SHP77 (cell line): ENCODE results near the gene UBE2J2.

Source experiments
- DNase-seq, 2 experiments: peaks; one replicate each; lab custom pipeline; 2025; lab: John Stamatoyannopoulos, UW

Gene UBE2J2

DNA sequence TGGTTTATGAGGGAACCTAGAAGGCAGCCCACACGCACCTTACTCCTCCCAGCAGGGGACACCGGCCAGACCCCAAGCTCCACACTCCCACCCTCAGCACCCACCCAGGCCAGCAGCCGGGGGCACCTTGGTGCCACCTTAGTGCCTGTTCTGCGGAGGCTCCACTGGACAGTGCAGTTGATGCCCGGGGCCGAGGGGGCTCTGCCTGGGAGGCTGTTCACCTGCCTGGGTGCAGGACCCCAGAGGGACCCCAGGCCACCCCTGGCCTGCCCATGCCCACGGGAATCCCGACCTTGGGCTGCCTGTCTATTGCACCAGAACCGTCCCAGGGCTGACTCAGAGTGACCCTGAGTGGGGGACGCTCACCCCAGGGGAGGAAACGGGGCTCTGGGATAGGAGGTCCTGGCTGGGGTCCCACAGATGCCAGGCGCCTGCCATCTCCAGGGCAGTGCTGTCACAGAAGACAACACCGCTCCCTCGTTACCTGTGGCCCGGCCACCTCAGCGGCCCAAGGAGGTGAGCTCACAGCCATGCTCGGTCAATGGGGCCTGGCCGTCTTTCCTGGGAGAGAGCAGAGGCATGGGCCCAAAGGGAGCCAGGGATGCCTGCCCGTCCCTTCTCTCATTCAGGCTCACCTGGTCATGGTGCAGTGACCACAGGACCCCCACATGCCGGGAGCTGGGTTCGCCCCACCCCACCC is 7.3 kb upstream of the UBE2J2 start:
- no peak for DNase-seq

- DNase-seq = no peak
Observed at GRCh38 chr1:1279028-1279427, 5.4 kb upstream of the UBE2J2 start.

DNA sequence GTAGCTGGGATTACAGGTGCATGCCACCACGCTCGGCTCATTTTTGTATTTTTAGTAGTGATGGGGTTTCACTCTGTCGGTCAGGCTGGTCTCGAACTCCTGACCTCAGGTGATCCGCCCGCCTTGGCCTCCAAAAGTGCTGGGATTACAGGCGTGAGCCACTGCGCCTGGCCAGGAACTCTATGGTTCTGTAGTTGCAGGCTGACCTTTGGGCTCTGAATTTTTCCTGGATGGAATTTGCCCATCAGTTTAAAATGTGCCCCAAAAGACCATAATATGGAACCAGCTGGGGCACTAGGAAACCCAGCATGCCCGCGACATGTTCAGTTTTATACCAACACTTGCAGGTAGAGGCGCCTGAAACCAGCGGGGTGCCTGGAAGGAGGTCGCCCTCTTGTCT is 5.0 kb upstream of the UBE2J2 start:
- DNase-seq = no peak

DNA sequence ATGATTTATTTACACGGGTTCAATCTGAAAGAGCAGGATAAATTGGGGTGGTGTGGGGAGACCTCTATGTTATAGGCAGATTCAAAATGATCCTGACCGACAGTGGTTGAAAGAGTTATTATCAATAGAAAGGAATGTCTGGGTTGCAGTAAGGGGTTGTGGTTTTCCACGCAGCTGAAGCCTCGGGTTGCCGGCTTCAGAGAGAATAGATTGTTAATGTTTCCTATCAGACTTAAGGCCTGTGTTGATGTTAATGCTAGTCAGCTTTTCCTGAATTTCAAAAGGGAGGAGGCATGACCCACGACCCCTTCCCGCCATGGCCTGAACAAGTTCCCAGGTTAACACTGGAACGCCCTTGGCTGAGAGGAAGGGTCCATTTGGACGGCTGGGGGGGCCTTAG is 2.2 kb upstream of the UBE2J2 start:
- DNase-seq = no peak

GRCh38 chr1:1274931-1275431 is 1.3 kb upstream of the UBE2J2 start:
- DNase-seq = no peak

DNA sequence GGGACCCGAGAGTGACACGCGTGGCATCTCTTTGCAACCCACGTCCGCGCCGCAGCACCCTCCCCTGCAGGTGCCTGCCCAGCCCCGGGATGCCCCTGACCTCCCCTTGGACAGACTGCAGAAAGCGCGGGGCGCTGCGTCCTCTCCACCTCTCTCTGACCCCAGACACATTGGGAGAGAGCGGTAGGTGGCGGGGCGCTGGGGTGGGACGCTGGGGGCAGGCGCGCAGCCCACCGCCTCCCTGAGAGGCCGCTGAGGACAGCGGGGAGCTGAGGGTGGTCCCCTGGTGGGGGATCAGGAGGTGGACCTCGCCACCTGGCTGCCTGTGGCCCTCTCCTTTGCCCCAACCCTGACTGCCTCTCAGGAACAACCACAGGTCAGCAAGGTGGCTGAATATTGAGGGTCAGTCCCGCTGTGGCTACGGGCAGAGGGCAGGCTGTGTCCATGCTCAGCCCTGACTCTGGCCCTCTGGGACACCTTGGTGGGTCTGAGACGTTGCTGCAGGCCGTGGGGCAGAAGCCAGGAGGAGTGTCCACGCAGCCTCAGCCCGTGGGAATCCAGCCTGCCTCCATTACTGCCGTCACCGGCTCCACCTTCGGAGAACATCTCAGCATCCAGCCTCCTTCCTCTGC is 761 bp upstream of the UBE2J2 start:
- no peak for DNase-seq

DNA sequence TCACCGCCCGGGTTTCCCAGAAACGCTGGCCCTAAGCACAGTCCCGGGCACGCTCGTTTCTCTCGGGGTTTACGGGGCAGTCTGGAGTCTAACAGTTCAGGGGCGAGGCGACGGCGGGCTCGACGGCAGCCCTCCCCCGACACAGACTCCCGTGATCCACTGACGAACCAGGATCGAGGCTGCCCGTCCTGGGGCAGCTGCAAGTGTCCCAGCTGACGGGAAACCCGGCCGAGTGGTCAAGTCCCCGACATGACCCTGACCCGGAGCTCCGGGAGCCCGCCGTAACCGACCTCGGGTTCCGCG is 494 bp downstream of the UBE2J2 start:
- DNase-seq = no peak

DNA sequence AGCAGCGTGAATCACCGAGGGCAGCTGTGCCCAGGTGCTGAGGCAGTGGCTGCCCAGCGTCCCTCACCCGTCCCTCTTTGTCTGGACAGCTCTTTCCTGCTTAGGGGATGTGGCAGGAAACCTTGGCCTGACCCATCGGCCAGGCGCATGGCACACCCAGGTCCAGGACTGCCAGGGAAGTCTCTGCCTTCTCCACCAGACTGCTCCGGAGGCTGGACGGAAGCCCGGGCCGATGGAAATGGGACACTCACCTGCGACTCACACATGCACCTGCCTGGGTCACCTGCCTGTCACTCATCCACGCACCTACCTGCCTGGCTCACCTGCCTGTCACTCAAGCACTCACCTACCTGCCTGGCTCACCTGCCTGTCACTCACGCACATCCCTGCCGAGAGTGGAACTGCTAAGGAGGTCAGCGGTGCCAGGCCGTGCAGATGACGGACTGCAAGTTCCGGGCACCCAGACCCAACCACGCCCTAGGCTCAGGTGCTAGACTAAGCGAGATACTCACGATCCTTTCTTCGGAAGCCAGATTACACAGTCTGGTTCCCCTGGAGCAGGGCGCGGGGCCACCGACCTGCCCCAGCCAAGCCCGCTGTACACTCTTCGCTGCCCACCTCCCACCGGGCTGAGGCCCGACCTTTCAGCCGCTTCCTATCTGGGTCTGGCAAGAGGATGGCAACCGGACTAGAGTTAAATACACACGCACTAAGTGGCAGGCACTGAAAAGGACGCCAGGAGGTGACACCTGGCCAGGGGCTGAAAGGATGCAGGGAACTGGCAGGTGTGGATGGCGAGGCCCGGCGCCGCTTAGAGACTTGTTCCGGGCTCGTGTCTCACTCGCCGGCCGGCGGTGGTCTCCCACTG is 1.1 kb downstream of the UBE2J2 start:
- DNase-seq = no peak

DNA sequence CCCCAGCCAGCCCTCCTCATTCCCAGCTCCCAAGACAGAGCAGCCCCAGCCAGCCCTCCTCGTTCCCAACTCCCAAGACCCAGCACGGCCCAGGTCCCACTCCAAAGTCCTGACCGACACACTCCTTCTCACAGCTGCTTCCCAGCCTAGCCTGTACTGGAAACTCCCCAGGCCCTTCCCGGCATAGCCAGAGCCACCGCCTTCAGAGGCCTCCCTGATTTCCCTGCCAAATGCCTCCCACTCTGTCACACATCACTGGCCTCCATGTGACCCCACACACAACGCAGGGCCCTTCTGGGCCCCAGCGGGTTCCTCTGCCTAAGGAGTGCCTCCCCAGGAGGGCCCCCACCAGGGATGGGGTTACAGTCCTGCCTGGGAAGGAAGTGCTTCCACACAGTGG is 2.8 kb downstream of the UBE2J2 start:
- no peak for DNase-seq

DNA sequence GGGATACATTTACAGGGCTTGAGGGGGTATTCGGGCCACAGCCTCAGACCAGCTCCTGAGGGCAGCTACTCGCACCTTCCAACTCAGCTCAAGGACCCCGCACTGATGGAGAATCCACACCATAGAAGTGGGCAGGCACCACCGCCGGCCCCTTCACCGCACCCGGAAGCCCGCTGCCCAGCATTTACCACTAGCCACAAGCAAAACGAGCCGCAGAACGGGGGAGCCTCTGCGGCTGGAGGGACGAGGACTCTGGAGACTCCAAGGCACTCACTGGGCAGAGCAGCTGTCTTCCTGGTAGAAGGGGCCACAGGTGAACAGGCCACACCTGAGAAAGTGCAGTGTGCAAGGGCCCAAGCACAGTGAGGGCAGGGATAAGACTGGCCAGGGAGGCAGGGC is 5.4 kb downstream of the UBE2J2 start:
- DNase-seq = no peak

GRCh38 chr1:1267488-1268283 is 6.0 kb downstream of the UBE2J2 start:
- no peak for DNase-seq

GRCh38 chr1:1264868-1265272 is 8.8 kb downstream of the UBE2J2 start:
- no peak for DNase-seq

DNA sequence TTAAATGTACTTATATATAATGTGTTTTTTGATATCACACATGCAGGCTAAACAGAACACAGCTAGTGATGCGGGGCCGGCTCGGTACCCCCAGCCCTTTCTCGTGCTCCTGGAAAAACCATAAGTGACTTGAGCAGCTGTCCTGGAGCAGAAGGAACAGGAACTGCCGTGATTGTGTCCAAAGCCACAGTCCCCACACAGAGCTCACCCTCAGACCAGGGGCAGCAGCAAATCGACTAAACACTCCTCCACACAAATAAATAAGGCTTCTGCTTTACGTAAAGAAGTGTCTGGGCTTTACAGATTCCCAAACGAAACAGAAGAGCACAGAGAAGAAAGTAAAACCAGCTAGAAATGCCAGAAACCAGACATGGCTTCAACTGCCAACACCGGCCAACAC is 9.6 kb downstream of the UBE2J2 start:
- no peak for DNase-seq

DNA sequence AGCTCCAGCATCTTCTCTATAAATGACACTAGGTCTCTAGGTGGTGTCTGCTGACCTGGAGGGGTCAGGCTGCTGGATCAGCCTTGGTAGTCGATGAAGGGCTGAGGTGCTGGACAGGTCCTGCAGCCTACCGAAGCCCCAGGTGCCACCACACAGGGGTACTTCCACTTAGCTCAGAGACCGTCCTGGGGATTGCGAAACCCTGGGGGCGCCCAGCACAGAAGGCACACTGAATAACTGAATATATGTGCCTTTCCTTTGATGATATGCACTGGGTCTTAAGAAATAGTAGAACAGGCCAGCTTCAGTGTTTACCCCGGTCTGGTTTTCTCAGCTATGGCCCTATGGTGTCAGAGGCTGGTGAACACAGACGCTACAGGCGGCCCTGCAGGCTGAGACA is 10.9 kb downstream of the UBE2J2 start:
- DNase-seq = no peak

DNA sequence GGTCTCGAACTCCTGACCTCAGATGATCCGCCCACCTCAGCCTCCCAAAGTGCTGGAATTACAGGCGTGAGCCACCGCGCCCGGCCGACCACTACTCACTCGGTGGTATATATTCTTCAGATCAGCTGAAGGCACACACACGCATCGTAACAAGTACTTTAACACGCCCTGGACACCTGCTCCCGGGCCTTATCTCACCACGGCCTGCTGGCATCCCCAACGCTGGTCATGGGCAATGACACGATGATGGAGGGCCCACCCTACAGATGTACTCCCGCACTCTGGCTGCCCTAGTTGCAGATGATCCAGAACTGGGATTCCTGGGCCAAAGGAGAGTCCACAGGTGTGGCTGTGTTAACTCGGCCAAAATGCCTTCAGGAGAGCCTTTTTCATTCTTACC is 11.6 kb downstream of the UBE2J2 start:
- DNase-seq = no peak

- no peak for DNase-seq
Observed at GRCh38 chr1:1260843-1261560, 12.7 kb downstream of the UBE2J2 start.

DNA sequence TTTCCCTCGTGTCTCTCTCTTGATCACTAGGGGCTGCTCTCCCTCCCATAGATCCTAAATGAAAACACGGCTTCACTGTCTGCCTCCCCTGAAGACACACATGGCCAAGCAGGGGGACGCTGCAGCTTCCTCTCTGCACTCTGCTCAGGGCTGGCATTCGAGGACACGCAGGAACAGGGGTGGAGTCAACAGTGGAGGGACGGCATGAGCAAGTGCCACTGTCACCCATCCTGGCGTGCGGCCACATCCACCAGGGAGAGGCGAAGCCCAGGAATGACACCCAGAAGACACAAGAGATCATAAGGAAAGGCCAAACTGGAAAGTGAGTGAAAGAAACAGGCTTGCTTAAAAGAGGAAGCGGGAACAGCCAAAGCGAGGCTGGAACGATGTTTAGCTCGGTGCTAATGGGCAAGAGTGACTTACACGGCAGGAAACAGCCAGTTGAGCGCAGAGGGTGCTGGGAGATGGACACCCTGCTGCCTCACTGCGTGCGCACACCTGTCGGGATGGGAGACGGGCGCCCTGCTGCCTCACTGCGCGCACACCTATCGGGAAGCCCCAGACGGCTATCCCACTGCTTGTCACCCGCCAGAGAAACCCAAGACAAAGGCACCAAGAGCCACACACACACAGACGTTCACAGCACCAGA is 13.6 kb downstream of the UBE2J2 start:
- no peak for DNase-seq

DNA sequence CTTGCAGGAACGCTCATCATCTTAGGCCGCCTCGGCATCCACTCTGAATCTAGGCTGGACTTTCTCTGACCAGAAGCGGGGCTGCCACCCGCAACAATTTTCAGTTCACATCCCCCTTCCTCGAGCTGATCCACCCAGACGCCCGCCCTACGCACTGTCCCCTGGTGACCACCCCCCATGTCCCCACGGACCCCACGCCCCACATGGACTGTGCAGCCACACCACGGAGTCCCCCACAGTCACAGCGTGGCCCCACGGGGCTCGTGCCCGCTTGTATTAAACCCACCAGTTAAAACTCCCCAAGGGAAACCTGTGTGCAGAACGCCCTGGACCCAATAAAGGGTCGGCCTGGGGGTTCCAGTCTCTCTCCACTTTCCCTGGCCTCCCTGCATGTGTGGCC is 14.1 kb downstream of the UBE2J2 start:
- DNase-seq = no peak

GRCh38 chr1:1259119-1259488 is 14.6 kb downstream of the UBE2J2 start:
- DNase-seq = no peak

- DNase-seq = no peak
Observed at GRCh38 chr1:1256956-1257871, 16.4 kb downstream of the UBE2J2 start.
